Measurements from ENCODE around the gene CCL27.

DNA sequence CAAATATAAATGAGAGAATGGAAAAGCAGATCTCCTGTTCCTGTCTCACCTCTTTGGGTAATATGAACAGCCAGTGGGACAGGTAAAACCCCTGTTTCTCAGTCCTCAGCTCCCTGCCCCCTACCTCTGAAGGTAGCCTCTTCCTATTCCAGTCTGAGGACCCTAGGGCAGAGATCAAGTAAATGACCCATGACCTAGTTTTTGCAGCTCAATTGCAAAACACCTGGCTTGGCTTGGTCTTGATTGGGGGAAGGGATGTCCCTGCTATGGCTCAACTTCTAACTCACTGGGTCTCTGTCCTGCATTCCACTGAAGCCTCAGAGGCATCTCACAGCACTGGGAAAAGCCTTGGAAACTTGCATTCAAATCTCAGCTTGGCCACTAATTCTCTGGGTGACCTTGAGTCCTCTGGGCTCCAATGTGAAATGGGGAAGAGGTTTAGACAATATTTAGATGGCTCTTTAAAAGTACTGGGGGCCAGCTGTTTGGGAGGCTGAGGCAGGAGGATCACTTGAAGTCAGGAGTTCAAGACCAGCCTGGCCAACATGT is 17.6 kb downstream of the CCL27 start:
- TF ChIP-seq, protein P1, sequence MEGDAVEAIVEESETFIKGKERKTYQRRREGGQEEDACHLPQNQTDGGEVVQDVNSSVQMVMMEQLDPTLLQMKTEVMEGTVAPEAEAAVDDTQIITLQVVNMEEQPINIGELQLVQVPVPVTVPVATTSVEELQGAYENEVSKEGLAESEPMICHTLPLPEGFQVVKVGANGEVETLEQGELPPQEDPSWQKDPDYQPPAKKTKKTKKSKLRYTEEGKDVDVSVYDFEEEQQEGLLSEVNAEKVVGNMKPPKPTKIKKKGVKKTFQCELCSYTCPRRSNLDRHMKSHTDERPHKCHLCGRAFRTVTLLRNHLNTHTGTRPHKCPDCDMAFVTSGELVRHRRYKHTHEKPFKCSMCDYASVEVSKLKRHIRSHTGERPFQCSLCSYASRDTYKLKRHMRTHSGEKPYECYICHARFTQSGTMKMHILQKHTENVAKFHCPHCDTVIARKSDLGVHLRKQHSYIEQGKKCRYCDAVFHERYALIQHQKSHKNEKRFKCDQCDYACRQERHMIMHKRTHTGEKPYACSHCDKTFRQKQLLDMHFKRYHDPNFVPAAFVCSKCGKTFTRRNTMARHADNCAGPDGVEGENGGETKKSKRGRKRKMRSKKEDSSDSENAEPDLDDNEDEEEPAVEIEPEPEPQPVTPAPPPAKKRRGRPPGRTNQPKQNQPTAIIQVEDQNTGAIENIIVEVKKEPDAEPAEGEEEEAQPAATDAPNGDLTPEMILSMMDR (IDR thresholded peaks at IDR 0.05), result no peak
- TF ChIP-seq POLR2A (IDR thresholded peaks at IDR 0.05), result no peak
